ENCODE results near the gene SUSD3.
"Not testable (repeated sequence)": the region's sequence is repeated elsewhere in the genome, so short reads cannot be mapped to it uniquely, and the experiment has no call there.

SUSD3 gene

DNA sequence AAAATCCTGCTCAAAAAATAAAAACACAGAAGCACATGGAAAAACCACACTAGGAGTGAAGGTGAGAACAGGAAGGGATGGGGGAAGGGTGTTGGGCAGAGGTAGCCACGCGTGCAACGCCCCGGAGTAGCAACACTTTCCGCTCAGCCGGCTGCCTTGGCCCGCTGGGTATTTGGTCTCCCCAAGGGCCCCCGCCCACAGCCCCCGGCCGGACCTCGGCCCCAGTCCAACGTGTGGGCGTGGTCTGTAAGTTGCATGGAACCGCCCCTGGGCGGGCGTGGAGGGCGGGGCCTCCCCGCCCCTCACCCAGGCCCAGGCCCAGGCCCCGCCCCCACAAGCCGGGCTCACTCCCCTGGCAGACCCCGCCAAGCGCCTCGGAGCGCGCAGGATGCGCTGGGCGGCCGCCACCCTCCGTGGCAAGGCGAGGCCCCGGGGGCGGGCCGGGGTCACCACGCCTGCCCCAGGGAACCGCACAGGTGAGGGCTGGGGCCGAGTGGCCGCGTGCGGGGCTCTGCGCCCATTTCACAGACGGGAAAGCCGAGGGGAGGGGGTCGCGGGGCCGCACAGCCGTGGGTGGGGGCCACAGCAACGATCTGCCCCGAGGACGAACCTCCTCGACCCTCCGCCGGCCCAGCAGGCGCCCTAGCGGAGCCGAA, at the start of gene SUSD3:
SUSD3 (plus strand) TSS at position 347 of the 656 bp plus-strand sequence; CDS start at position 389, 42 bp downstream.
- peak; percentile 69 for DNase-seq

DNA sequence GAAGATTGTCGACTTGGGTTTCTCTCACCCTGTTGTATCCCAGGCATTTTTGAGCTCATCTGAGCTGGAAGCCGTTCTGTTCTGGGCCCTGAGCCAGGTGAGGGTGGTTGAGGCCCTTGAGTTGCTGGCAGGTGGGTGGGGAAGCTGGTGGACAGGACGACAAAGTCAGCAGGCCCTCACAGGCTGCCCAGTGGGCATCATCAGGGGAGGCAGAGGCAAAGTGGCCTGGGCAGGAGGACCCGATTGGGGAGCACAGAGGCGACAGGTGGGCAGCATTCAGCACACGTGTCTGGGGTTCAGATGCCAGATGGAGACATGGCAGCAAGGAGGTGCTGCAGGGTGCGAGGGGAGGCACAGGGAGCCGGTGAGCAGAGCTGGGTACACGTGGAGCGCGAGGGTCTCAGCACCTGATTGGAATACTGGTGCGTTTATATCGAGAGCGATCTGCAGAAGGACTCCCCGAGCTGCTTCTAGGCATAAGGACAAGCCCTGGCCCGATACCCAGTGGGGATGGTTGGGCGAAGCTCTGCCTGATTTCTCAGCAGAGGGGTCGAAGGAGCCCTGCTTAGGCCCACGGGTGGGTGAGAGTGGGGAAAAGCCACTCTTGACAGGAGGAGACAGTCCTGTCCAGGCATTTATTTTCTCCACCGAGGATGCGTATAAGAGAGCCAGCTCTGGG, 49.0 kb upstream of the SUSD3 start:
- no peak for DNase-seq

DNA sequence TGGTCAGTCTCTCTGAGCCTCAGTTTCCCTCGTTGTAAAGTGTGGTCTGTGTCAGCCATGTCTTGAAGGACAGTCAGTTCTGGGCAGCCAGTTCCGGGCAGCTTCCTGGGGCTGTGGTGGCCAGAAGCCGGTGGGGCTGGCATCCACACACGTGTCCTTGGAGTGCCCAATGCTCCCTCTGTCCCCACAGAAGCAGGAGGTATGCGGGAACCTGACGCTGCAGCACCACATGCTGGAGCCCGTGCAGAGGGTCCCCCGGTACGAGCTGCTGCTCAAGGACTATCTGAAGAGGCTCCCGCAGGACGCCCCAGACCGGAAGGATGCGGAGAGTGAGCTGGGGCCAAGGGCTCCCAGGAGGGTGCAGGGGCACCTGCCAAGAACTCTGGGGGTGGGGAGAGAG, 48.4 kb upstream of the SUSD3 start:
- no peak for DNase-seq

DNA sequence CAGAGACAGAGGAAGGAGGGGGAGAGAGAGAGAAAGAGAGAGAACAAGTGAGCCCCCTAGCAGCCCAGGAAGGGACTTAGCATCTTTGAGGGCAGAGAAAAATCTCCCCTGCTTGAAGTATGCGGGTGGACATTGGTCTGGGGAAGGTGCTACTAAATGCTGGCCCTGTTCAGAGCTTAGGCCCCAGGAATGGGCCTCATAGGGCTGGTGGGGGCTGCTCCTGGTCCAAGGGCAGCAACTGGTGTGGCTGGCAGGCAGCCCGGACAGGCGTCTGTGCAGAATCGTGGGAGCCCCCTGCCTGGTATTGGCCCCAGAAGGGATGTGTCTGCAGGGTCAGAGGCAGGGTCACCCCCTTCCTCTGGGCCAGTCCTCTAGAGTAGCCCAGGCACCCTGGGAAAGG, 47.8 kb upstream of the SUSD3 start:
- no peak for DNase-seq

DNA sequence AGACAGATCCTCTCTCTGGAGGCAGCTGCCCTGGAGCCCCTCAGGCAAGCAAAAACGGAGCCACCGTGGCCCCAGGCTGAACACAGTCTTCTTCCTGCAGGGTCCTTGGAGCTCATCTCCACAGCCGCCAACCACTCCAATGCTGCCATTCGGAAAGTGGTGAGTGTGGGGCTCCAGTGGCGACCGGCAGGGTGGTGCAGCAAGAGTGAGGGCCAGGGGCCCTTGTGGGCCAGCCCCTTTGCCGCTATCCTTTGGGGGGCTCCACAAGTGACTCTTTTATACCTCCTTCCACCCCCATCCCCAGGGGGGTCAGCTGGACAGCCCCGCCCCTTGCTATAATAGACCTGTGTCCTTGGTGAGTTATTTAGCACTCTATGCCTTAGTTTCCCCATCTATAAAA, 47.4 kb upstream of the SUSD3 start:
- no peak for DNase-seq

DNA sequence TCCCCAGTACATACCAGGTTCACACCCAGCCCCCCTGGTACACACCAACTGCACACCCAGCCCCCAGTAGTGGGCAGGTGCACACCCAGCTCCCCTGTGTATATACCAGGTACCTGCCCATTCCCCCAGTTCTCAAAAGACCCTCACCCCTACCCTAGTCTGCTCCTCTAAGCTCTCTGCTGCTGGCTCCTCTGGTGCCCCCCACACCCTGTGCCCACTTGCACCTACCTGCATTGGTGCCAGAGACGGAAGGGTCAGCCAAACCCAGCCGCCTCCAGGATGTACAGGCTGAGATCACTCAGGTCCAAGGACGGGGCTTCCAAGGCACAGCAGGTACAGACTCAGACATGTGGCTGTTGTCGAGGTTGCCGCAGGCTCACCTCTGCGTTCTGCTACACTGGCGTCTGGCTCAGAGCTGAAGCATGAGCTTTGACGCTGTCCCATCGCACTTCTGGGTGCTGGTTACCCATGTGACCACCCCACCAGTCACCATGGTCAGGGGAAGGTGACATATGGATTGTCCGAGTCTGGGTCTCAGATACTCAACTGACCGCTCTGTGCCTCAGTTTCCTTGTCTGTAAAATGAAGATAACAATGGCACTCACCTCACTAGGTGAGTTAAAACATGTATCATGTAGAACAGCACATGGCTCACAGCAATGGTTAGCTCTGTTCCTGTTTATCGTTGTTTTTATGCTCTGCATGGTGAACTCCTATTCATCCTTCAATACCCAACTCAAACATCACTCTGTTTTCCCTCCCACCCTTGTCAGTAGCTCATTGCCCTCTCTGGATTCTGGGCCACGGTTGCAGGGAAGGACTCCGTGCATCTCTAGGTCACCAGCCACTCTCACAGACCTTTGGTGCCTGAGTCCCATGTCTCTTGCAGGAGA, 45.3 kb upstream of the SUSD3 start:
- DNase-seq: no peak

DNA sequence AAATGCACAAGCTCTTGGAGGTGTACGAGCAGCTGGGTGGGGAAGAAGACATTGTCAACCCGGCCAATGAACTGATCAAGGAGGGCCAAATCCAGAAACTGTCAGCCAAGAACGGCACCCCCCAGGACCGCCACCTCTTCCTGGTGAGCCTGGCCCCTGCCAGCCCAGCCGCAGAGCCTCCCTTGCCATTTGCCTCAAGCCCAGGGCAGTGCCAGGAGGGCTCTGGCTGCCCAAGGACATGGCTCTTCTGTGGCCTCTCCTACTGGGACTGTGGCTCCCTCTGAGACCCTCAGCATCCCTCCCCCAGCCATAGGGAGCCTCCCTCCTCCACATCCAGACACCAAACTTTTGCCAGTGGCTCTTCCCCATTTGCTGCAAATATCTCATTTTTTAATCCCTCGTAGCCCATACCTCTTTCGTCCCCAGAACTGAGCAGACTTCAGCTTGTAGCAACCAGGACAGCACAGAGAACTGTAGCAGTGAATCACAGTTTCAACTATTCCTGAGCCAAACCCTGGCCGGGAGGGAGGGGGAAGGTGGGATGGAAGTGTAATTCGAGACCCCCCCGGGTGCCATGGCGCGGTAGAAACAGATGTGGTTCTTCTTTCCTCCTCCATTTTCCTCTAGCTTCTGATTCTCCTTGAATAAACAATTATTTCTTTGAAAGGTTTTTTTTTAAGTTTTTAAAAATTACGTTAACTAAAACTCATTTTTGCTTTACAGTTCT, 44.5 kb upstream of the SUSD3 start:
- no peak for DNase-seq

DNA sequence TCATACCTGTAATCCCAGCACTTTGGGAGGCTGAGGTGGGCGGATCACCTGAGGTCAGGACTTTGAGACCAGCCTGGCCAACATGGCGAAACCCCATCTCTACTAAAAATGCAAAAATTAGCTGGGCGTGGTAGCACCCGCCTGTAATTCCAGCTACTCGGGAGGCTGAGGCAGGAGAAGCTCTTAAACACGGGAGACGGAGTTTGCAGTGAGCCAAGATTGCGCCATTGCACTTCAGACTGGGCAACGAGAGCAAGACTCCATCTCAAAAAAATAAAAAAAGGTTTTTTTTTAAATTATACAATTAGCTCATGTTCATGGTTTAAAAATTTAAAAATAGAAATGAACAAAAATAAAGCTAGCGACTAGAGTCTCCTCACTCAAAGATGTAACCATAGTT, 43.3 kb upstream of the SUSD3 start:
- not testable (repeated sequence) for DNase-seq

DNA sequence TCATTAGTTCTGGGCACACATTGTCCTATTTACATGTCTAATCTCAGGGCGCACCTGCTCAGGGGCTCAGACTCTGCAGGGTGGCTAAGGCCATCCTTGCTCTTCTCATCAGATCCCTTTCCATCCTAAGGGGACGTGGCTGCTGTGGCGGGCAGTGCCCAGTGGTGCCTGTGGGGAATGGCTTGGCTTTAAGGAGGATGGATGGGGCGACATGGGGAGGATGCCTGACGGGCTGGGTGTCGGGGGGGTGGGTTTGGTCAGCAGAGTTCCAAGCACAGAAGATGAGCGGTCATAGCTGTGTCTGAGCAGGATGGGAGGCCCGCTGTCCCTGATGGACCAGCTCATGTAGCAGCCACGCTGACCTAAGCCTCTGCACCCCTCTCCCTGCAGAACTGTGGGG, 40.9 kb upstream of the SUSD3 start:
- DNase-seq: no peak

DNA sequence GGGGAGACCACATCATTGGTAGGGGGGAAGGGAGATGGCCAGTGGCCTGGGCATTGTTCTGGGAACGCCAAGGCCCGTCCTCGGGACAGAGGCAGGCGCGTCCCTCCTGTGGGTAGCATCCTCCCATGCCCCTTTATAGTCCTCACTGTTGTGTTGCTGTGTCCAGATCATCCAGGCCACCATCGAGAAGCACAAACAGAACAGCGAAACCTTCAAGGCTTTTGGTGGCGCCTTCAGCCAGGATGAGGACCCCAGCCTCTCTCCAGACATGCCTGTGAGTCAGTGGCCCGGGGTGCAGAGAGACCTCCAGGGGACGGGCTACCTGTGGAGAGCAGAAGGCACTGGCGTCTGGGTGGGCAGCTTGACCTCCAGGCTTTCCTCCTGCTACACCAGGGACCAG, 38.4 kb upstream of the SUSD3 start:
- no peak for DNase-seq

DNA sequence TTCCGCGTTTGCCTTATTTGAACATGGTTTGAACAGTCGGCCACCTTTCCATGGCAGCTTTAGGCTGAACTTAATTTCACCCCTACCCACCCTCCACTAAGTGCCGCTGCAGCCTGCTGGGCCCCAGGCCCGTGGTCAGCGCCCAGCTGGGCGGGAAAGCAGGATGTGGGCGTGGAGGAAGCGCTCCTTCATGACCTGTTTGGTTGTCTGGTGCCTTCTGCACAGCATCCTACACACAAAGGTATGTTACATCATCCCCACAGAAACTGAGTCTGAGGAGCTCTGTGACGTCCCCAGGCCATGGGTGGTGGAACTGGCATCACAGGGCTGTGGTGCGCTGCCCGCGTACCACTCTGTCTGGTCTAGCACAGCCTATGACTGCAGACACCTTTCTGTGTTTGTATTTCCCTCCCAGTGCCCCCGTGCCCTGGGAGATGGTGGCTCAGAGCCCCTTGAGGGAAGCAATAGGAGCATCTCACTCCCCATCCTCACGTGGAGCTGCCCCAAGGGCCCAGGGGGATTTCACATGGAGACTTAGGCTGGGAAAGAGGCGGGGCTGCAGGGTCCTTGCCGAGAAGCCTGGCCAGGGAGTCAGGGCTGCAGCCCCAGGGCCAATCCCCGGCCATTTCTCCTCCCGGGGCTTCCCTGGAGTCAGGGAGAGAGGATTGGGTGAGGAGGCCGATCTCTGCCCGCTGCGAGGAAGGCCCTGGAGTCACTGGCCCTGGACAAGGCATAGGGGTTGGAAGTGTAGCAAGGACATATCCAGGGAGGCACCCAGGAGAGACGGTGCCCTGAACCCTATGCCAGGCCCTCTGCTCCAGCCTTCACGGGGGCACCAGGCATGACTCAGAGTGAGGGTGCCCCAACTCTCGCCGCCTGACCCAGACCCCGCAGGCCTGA, 37.5 kb upstream of the SUSD3 start:
- DNase-seq: no peak

DNA sequence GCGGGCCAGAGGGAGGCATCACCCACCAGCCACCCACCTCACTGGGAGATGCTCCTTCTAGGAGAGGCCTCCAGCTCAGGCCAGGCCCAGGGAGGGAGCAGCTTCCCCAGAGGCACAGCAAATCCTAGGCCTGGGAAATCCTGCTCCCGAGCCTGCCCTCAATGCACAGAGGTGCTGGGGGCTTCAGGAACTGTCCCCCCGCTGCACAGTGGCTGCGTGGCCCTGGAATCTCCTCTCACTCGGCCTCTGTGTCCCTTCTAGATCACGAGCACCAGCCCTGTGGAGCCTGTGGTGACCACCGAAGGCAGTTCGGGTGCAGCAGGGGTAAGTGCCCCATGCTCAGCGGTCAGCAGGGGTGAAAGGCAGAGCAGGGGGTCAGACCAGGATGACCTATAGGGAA, 36.4 kb upstream of the SUSD3 start:
- DNase-seq: no peak

DNA sequence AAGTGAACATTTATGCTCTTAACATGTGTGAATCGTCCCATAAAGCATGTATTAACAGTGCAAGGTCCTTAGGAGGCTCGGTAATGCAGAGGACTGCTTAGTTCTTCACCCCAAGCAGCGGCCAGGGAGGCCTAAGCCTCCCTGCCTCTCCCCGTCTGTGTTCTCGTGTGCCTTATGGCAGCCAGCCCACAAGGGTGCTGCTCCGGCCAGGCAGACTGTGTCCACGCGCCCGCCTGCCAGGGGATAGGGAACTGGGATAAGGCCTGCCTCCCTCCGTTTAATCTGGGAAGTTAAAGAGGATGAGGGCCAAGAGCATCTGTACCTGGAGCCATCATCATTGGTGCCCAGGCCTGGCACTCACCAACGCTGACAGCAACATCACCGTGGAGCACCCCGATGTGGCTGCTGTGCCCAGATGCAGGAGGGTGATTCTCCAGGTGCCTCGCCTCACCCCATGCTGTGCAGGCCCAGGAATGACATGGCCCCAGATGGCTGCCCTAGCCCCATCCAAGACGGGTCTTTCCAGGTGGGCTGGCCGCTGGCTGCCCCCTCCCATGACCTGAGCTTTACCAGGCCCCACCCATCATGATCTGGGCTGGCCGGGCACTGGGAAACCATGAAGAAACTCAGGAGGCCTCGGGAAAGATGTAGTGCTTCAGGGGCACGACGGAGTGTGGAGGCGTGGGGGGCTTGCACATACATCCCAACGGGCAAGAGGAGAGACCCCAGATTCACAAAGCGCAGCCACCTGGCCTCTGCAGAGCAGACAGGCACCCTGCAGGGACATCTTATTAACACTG, 35.6 kb upstream of the SUSD3 start:
- no peak for DNase-seq

DNA sequence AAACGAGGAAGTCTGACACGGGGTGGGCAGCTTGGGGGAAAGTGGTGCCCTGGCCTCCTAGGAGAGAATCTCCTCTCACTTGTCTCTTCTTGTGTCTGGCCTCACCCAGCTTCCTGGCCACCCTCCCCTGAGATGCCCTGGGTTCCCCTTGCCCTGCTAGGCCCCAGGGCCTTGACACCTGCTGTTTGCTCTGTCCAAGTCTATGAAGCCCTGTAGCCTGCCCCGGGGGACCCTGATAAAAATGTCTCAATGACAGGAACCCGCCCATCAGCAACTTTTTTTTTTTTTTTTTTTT, 35.0 kb upstream of the SUSD3 start:
- DNase-seq: no peak

DNA sequence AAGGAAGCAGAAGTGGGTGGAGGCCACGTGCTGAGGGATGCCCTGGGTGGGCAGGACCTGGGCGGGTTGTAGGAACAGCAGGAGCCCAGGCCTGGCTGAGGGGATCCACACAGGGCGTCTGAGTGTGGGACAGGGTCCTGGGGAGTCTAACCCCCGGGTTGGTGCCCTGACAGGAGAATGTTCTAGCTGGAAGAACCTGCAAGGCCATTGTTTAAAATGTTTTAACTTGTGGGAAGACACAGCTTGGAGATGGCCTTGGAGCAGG, 33.9 kb upstream of the SUSD3 start:
- DNase-seq: no peak

DNA sequence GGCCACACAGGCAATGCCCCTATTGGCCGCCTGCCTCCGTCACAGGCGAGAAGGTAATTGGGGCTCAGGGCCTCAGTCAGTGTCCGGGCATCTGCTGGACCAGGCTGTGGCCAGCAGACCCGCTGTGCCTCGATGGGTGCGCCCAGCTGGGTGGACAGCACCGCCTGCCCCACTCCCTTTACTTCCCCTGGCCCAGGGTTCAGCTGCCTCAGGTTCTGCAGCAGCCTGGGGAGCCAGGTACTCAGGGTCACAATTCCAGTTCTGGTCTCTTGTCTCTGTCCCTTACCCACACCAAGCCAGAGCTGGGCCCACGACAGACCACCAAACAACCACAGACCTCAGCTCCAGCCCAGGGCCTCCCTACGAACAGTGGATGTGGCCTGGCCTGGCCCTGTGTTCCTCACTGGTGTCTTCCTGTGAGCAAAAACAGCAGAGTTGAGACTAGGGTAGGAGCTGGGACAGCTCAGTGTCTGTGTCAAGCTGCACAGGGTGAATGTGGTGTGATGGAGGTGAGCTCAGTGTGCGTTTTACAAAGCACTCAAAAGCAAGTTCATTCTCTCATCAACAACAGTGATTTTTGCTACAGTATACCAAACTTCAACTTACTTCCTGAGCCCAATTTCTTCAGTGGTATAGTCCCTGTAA, 33.4 kb upstream of the SUSD3 start:
- no peak for DNase-seq

DNA sequence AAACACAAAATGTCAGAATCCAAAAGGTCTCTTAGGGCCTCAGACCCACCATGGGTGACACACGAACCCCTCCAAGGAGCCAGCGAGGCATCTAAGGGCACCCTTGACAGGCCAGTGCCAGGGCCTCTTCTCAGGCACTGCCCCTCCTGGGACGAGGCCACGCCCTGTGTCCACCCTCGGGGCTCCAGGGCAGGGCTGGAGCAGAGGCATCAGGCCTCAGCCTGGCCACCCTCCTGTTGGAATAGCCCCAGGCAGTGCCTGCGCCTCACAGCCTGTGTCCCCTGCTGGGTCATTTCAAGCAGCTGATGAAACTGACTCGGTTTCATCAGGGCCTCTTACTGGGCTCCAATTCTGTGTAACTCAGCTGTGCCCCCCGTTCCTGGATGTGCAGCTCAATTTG, 32.8 kb upstream of the SUSD3 start:
- no peak for DNase-seq

DNA sequence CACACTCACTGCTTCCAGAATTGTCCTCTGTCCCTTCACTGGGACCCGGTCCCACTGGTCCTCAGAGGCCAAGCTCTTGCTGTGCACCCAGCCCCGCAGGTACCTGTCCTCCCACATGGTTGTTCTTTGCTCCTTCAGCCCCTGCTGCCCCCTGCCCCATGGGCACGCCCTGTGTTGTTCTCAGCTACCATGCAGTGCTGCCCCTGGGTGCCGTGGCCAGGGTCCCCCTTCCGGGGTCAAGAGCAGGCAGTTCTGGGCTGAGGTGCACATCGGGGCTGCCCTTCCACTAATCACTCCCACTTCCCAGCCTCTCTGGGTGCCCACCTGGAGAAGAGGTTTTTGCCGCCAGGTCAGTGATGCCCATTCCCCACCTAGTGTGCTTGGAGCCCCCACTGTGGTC, 31.9 kb upstream of the SUSD3 start:
- DNase-seq: no peak

DNA sequence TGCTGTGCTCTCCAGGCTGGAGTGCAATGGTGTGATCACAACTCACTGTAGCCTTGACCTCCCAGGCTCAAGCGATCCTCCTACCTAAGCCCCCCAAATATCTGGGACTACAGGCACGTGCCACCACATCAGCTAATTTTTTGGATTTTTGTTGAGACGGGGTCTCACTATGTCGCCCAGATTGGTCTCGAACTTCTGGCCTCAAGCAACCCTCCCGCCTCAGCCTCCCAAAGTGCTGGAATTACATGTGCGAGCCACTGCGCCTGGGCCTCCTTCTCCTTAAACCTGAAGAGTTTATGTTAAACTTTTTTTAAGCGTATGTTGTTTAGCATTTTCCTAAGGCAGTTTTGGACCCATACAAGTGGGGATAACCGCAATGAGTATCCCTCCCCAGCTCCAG, 30.8 kb upstream of the SUSD3 start:
- no peak for DNase-seq

DNA sequence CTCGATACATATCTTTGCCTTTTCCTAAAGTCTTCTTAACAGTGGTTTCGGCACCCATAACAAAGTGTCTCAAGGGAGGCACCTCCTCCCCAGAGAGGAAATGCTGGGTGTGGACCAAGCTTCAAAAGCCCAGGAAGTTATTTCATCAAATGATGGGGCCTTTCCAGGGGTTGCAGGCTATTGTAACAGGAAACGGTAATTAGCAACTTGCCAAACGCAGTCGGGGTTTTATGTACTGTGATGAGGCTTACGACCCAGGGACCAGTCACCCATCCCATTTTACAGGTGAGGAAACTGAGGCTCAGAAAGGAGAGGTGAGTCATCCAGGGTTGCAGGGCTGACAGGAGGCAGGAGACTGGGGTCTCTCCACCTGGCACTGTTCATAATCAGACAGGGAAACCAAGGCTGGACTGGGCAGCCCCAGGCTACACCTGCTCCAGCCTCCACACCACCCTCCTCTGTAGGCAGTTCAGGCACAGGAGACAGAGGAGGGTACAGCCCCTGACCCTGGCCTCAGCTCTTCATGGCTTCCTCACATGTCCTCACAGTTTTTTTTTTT, 30.0 kb upstream of the SUSD3 start:
- DNase-seq: no peak

Measured in right hindlimb (tissue), 1 donor.